ENCODE data around the gene FILIP1L. TPM values are rescaled to one million over a fixed set of nuclear protein-coding genes. Genes with fewer than 3 reads are reported as not detected.

FILIP1L gene
- total and polyA plus RNA-seq, 2 of the 8 experiments (the other 6 are each of a cell fraction or from before 2014, with no cell fraction given): 0.06 to 0.09 TPM

DNA sequence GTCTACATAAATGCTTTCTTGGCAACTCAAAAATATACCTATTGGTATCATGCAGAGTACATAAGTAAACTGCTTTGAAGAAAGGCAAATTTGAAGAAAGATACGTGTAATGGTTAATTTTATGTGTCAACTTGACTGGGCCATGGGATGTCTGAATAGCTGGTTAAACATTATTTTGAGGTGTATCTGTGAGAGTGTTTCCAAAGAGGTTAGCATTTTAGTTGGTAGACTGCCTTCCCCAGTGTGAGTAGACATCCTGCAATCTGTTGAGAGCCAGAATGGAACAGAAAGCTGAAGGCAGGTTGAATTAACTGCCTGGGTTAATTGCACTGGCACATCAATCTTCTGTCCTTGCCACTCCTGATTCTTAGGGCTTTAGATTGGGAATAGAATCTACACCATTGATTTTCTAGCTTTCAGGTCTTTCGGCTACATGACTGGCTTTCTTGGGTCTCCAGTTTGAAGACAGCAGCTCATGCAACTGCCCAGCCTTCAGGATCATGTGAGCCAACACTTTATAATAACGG lies 198.3 kb downstream of the FILIP1L start:
- DNase-seq (ENCODE audit: low read depth in 1 of 2, low spot score in 2 of 2) (no peak), FAIRE-seq (no peak)
- Histone ChIP-seq H3K4me2 (ENCODE audit: insufficient read depth in 1 of 2, low read depth in 2 of 2, low read length in 2 of 2) (no peak overlapping the region), H3K27ac (ENCODE audit: low read depth, low read length) (no peak overlapping the region), H3K56ac (replicated peaks; ENCODE audit: insufficient read length, low read depth, low read length) (no peak overlapping the region), H3K79me2 (ENCODE audit: control insufficient read depth in 1 of 2, insufficient read depth in 2 of 2, low read length in 2 of 2) (0 out of 4 replicates have a peak, but pooled peaks cover 0 to under 1% of the 10 kb centered on the region in 2 experiments), H3K18ac (ENCODE audit: extremely low read depth, low read length) (no peak overlapping the region), H3K9ac (replicated peaks in 1 of 4; ENCODE audit: extremely low read depth in 1 of 4, low read depth in 3 of 4, low read length in 3 of 4) (no peak overlapping the region), H2AK5ac (ENCODE audit: low read depth, low read length) (no peak overlapping the region), H2BK5ac (ENCODE audit: low read depth, low read length) (no peak overlapping the region), H2BK15ac (ENCODE audit: low read length) (no peak overlapping the region), H3K79me1 (ENCODE audit: low read depth, low read length) (no peaks in the 10 kb centered on the region), H2BK120ac (replicated peaks; ENCODE audit: low read depth, low read length) (no peak overlapping the region), H3K9me3 (ENCODE audit: insufficient read depth in 2 of 2, low read depth in 1 of 2, low read length in 1 of 2) (no peaks in the 10 kb centered on the region), H3K36me3 (ENCODE audit: control insufficient read depth in 2 of 4, insufficient read depth in 4 of 4, low read length in 3 of 4) (no peaks in the 10 kb centered on the region), H4K5ac (ENCODE audit: insufficient read length, low read depth, low read length) (no peak overlapping the region), H3K14ac (ENCODE audit: insufficient read length) (no peak overlapping the region), H3K23ac (ENCODE audit: insufficient read length) (no peak overlapping the region), H3K23me2 (ENCODE audit: low read depth, low read length) (no peaks in the 10 kb centered on the region), H2BK20ac (ENCODE audit: low read length) (no peak overlapping the region), H3K4me3 (ENCODE audit: extremely low read depth in 1 of 4, insufficient read depth in 2 of 4, low read depth in 3 of 4, low read length in 4 of 4) (no peak overlapping the region), H2AFZ (ENCODE audit: low read length) (no peak overlapping the region), H3K4ac (replicated peaks; ENCODE audit: insufficient read length, low read depth, low read length) (no peak overlapping the region), H2BK12ac (ENCODE audit: low read depth, low read length) (no peak overlapping the region), H4K91ac (replicated peaks; ENCODE audit: insufficient read length, low read length) (no peak overlapping the region), H3K27me3 (replicated peaks in 1 of 4; ENCODE audit: control insufficient read depth in 3 of 4, extremely low read depth in 1 of 4, insufficient read depth in 3 of 4, low read length in 3 of 4) (no peaks in the 10 kb centered on the region), H4K20me1 (replicated peaks in 1 of 2; ENCODE audit: control insufficient read depth in 1 of 2, insufficient read depth in 2 of 2, low read length in 2 of 2) (no peaks in the 10 kb centered on the region), H3K4me1 (replicated peaks in 1 of 4; ENCODE audit: control insufficient read depth in 3 of 4, insufficient read depth in 4 of 4, low read length in 3 of 4) (peaks cover 0 to 12% (median 5%) of the 10 kb centered on the region in 4 experiments; a peak in 5 of 7 replicates), H4K8ac (ENCODE audit: extremely low read depth, insufficient read depth, low read length) (no peak overlapping the region)
- CTCF ChIA-PET (ENCODE audit: partially characterized antibody): interaction anchor here (0.6 kb wide), 1 partner anchor 57 kb away, joined by 3 read pairs; no protein-coding TSS in a partner anchor
- POLR2A ChIA-PET (ENCODE audit: partially characterized antibody): interaction anchor here (0.5 to 1.0 kb wide), 2 partner anchors 27 to 47 kb away, joined by 3 read pairs; no protein-coding TSS in a partner anchor
- 88% methylated on average over 3 of the region's 3 CpGs; no CpG with 5 or more reads in 1 of the 2 experiments for WGBS, 2 experiments (ENCODE audit: extremely low coverage in 1 of 2, insufficient coverage in 1 of 2, insufficient read length in 1 of 2, insufficient replicate concordance in 2 of 2, low coverage in 1 of 2, low lambda C conversion rate in 2 of 2, missing lambda C conversion rate in 1 of 2)
- TF ChIP-seq ASH2L (IDR thresholded peaks at IDR 0.05; ENCODE audit: low read length) (no peak), POLR2A (IDR thresholded peaks at IDR 0.05; ENCODE audit: control extremely low read depth in 1 of 2, low read depth in 2 of 2, low read length in 2 of 2) (no peak), NRF1 (IDR thresholded peaks at IDR 0.05; ENCODE audit: low read depth, low read length) (no peak), CBX5 (IDR thresholded peaks at IDR 0.05; ENCODE audit: low read depth, low read length) (no peak), SIRT6 (IDR thresholded peaks at IDR 0.05; ENCODE audit: low read length) (no peak), BACH1 (IDR thresholded peaks at IDR 0.05; ENCODE audit: low read length) (no peak), TCF12 (IDR thresholded peaks at IDR 0.05; ENCODE audit: low read depth, low read length) (no peak), TAF1 (IDR thresholded peaks at IDR 0.05; ENCODE audit: low read depth, low read length) (no peak), BRCA1 (IDR thresholded peaks at IDR 0.05; ENCODE audit: low read depth, low read length) (no peak), RFX5 (IDR thresholded peaks at IDR 0.05; ENCODE audit: borderline replicate concordance, low read depth, low read length) (no peak)
- TF ChIP-seq, protein P1, sequence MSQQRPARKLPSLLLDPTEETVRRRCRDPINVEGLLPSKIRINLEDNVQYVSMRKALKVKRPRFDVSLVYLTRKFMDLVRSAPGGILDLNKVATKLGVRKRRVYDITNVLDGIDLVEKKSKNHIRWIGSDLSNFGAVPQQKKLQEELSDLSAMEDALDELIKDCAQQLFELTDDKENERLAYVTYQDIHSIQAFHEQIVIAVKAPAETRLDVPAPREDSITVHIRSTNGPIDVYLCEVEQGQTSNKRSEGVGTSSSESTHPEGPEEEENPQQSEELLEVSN (IDR thresholded peaks at IDR 0.05): no peak

Measured in H1 (cell line).